LNCAP (cell line): Measurements from ENCODE around the gene FTSJ1.

Experiments used
- TF ChIP-seq, protein P1 (sequence below): fragments of 450-650 bp; IDR thresholded peaks from 2 replicates; pipeline ENCODE4 v1.5.1; 2017; ENCODE audit warnings: mild to moderate bottlenecking

The FTSJ1 gene

DNA sequence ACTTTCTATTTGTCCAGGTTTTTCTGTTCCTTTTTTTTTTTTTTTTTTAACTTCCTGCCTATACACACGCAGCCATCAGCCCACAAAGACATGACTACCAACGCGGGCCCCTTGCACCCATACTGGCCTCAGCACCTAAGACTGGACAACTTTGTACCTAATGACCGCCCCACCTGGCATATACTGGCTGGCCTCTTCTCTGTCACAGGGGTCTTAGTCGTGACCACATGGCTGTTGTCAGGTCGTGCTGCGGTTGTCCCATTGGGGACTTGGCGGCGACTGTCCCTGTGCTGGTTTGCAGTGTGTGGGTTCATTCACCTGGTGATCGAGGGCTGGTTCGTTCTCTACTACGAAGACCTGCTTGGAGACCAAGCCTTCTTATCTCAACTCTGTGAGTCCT is 47.7 kb downstream of the FTSJ1 start:
- TF ChIP-seq, protein P1, sequence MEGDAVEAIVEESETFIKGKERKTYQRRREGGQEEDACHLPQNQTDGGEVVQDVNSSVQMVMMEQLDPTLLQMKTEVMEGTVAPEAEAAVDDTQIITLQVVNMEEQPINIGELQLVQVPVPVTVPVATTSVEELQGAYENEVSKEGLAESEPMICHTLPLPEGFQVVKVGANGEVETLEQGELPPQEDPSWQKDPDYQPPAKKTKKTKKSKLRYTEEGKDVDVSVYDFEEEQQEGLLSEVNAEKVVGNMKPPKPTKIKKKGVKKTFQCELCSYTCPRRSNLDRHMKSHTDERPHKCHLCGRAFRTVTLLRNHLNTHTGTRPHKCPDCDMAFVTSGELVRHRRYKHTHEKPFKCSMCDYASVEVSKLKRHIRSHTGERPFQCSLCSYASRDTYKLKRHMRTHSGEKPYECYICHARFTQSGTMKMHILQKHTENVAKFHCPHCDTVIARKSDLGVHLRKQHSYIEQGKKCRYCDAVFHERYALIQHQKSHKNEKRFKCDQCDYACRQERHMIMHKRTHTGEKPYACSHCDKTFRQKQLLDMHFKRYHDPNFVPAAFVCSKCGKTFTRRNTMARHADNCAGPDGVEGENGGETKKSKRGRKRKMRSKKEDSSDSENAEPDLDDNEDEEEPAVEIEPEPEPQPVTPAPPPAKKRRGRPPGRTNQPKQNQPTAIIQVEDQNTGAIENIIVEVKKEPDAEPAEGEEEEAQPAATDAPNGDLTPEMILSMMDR, result no peak

DNA sequence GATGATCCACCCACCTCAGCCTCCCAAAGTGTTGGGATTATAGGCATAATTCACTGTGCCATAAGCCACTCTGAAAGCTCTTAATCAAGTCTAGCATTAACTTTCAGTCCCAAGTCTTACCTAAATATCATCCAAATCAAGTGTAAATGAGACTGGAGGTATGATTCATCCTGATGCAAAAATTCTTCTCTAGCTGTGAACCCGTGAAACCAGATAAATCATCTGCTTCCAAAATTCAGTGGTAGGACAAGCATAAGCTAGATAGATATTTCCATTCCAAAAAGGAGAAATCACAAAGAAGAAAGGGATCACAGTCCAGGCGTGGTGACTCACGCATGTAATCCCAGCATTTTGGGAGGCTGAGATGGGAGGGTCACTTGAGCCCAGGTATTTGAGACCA is 54.7 kb downstream of the FTSJ1 start:
- TF ChIP-seq, protein P1, result no peak

DNA sequence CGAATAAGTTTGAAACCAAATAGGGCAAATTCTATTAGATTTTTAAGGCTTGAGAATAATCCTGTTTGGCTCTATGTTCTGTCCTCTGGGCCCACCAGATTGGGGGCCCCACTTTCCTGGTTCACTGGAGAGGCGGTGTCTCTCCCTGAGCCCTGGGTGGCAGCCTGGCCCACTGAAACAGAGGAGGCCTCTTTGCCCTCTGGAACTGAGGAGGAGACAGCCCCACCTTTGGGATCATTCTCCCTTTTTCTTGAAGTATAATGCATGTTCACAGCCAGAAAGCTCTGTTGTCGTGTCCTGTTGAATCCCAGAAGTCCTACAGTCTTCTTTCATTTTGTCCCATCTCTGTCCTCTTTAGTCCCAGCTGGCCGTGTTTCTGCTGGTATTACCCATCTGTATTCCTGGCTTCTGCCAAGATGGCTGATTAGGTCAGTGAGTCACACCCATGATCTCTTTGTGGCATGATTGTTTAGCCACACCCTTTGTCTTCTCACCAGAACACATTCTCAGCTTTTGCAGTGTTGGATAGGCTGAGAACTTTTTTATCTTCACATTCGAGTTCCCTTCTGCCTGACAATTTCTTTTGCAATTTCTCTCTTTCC is 55.5 kb downstream of the FTSJ1 start:
- TF ChIP-seq, protein P1, result no peak

DNA sequence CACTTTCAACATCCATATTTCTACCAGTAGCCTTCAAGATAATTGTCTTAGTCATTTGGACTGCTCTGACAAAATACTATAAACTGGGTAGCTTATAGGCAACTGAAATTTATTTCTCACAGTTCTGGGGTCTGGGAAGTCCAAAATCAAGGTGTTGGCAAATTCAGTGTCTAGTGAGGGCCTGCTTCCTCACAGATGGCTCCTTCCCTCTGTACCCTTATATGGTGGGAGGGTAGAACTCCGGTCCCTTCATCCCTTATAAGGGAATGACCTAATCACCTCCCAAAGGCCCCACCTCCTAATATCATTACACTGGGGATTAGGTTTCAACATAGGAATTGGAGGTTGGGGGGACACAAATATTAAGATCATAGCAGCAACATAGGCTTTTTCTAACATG is 56.2 kb downstream of the FTSJ1 start:
- TF ChIP-seq, protein P1, result no peak

DNA sequence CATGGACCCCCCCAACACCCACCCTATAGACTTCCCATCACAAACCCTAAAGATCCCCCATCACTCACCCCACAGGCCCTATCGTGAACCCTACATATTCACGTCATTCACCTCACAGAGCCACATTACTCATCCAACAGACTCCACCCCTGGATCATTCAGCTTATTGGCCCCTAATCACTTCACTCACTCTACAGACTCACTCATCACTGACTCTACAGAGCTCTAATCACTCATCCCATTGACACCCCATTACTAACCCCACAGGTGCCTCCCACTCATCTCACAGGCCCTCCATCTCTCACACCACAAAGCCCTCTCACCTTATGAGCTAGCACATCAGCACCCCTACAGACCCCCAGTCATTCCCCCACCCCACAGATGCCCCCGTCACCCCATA is 57.2 kb downstream of the FTSJ1 start:
- TF ChIP-seq, protein P1, result no peak
